HCT116 (cell line): Measurements from ENCODE around the gene SMARCB1. TPM values are rescaled to one million over a fixed set of nuclear protein-coding genes. Genes with fewer than 3 reads are reported as not detected.

Source experiments
- ATAC-seq: fragments of 200-7000 bp; cut with Tn5 transposase; 2 replicates; pipeline ENCODE4 v1.9.1; 2020; ENCODE audit warnings: mild to moderate bottlenecking, moderate library complexity
- BruUV-seq: library from RNA; stranded (reverse); fragments of 400-500 nt; replicated peaks from 2 replicates; lab custom pipeline; 2021; lab: Mats Ljungman, UMichigan
- CTCF ChIA-PET: fragments of 300-600 bp; sonication (Branson Sonifier 250); formaldehyde crosslinking; loops from one replicate; lab custom pipeline; 2021; ENCODE audit warnings: antibody characterized with exemption; lab: Charles Lee
- POLR2A ChIA-PET: fragments of 300-600, 350-600 bp; sonication (Branson Sonifier 250); formaldehyde crosslinking; loops from one replicate; lab custom pipeline; 2021; ENCODE audit warnings: antibody characterized with exemption; lab: Charles Lee
- RAD21 ChIA-PET, 2 experiments: fragments of 300-600 bp; sonication (Branson Sonifier 250); formaldehyde crosslinking; loops; one replicate each; lab custom pipeline; 2023; ENCODE audit warnings: low total read pairs in 2 of 2; ENCODE audit not compliant: uncharacterized antibody in 2 of 2, unreplicated experiment in 2 of 2, low non-redundant PET in 1 of 2; lab: Charles Lee
- DNase-seq: peaks from one replicate; pipeline ENCODE4 v3.0.0-alpha.2; 2010; ENCODE audit warnings: low read depth, low spot score
- H2AFZ ChIP-seq: fragments of 200-600 bp; shearing (Covaris generic), sonication (generic); 2 replicates; pipeline ENCODE4 v1.6.1; 2017; ENCODE audit warnings: low read depth, mixed run types, mixed read lengths, antibody characterized with exemption, low read length; ENCODE audit not compliant: poor library complexity, severe bottlenecking
- H3K27ac ChIP-seq: 2 replicates; pipeline ENCODE4 v1.5.1; 2012; ENCODE audit warnings: low read depth, low read length
- H3K27me3 ChIP-seq: fragments of 200-600 bp; sonication (generic); 2 replicates; pipeline ENCODE4 v1.6.1; 2016; ENCODE audit warnings: mixed run types, low read length, mixed read lengths; ENCODE audit not compliant: insufficient read depth
- H3K36me3 ChIP-seq, 2 experiments: fragments of 200-500 bp in 1 of 2; fragments of 200-600 bp in 1 of 2; sonication (Bioruptor generic) in 1 of 2; sonication (generic) in 1 of 2; 2 replicates each; pipeline versions ENCODE4 v1.5.1 to v1.6.1; 2014 to 2016; ENCODE audit warnings: low read length in 2 of 2, inconsistent platforms in 1 of 2, mixed read lengths in 1 of 2, mixed run types in 1 of 2; ENCODE audit not compliant: insufficient read depth in 2 of 2, control insufficient read depth in 1 of 2
- H3K4me1 ChIP-seq, 2 experiments: fragments of 200-600 bp in 1 of 2; sonication (generic) in 1 of 2; 2 replicates each; pipeline versions ENCODE4 v1.5.1 to v1.6.1; 2012 to 2017; ENCODE audit warnings: low read length in 2 of 2, inconsistent platforms in 1 of 2, mild to moderate bottlenecking in 1 of 2, mixed read lengths in 1 of 2, mixed run types in 1 of 2, moderate library complexity in 1 of 2; ENCODE audit not compliant: insufficient read depth in 2 of 2, control insufficient read depth in 1 of 2
- H3K4me2 ChIP-seq: fragments of 200-600 bp; sonication (generic); 2 replicates; pipeline ENCODE4 v1.6.1; 2017; ENCODE audit warnings: mixed run types, low read length, mixed read lengths
- H3K4me3 ChIP-seq, 2 experiments: fragments of 200-600 bp in 1 of 2; sonication (generic) in 1 of 2; replicated peaks in 1 of 2; 2 replicates each; pipeline ENCODE4 v1.5.1; 2011 to 2016; ENCODE audit warnings: low read length in 2 of 2, control low read depth in 1 of 2, low read depth in 1 of 2, mild to moderate bottlenecking in 1 of 2, mixed read lengths in 1 of 2, mixed run types in 1 of 2
- H3K79me2 ChIP-seq: fragments of 200-600 bp; sonication (generic); 2 replicates; pipeline ENCODE4 v1.6.1; 2017; ENCODE audit warnings: mild to moderate bottlenecking, mixed run types, low read length, moderate library complexity, mixed read lengths; ENCODE audit not compliant: insufficient read depth
- H3K9ac ChIP-seq: fragments of 200-600 bp; sonication (generic); 2 replicates; pipeline ENCODE4 v1.6.1; 2016; ENCODE audit warnings: low read length, mixed read lengths
- H3K9me2 ChIP-seq: fragments of 200-600 bp; sonication (generic), shearing (Covaris generic); 2 replicates; pipeline ENCODE4 v1.6.1; 2017; ENCODE audit warnings: mixed run types, mild to moderate bottlenecking, moderate library complexity; ENCODE audit not compliant: insufficient read depth
- H3K9me3 ChIP-seq, 2 experiments: fragments of 200-500 bp in 1 of 2; fragments of 200-600 bp in 1 of 2; sonication (Bioruptor generic) in 1 of 2; sonication (generic) in 1 of 2; 2 replicates each; pipeline ENCODE4 v1.6.1; 2014 to 2017; ENCODE audit warnings: low read length in 2 of 2, mixed read lengths in 2 of 2, inconsistent platforms in 1 of 2, low read depth in 1 of 2, mild to moderate bottlenecking in 1 of 2, mixed run types in 1 of 2, moderate library complexity in 1 of 2; ENCODE audit not compliant: control insufficient read depth in 1 of 2, insufficient read depth in 1 of 2
- H4K20me1 ChIP-seq: fragments of 200-600 bp; sonication (generic), shearing (Covaris generic); 2 replicates; pipeline ENCODE4 v1.6.1; 2017; ENCODE audit warnings: mixed run types, mild to moderate bottlenecking, moderate library complexity; ENCODE audit not compliant: insufficient read depth
- CBX3 ChIP-seq: IDR thresholded peaks from 2 replicates; pipeline ENCODE4 v1.6.1; 2012; ENCODE audit warnings: low read depth
- CEBPB ChIP-seq: IDR thresholded peaks from 2 replicates; pipeline ENCODE4 v1.6.1; 2012; ENCODE audit warnings: low read depth
- EGR1 ChIP-seq: IDR thresholded peaks from 2 replicates; pipeline ENCODE4 v1.6.1; 2012; ENCODE audit warnings: low read depth
- ELF1 ChIP-seq: IDR thresholded peaks from 2 replicates; pipeline ENCODE4 v1.6.1; 2012; ENCODE audit warnings: low read depth, borderline replicate concordance
- EZH2 ChIP-seq: fragments of 200-600 bp; sonication (generic); IDR thresholded peaks from 2 replicates; pipeline ENCODE4 v1.6.1; 2017; ENCODE audit warnings: antibody characterized with exemption, mixed run types
- EZH2phosphoT487 ChIP-seq: fragments of 200-600 bp; IDR thresholded peaks from 2 replicates; pipeline ENCODE4 v1.6.1; 2018; ENCODE audit warnings: antibody characterized with exemption, borderline replicate concordance
- FOSL1 ChIP-seq: IDR thresholded peaks from 2 replicates; pipeline ENCODE4 v1.6.1; 2012; ENCODE audit warnings: low read depth
- SRF ChIP-seq: IDR thresholded peaks from 2 replicates; pipeline ENCODE4 v1.6.1; 2012; ENCODE audit warnings: low read depth
- TCF7L2 ChIP-seq: IDR thresholded peaks from 2 replicates; pipeline ENCODE4 v1.7.0; 2011; ENCODE audit warnings: borderline replicate concordance, inconsistent platforms; ENCODE audit not compliant: insufficient read depth, insufficient read length; ENCODE audit errors: extremely low read depth
- YY1 ChIP-seq: IDR thresholded peaks from 2 replicates; pipeline ENCODE4 v1.6.1; 2011; ENCODE audit warnings: low read length, low read depth, moderate library complexity, mild to moderate bottlenecking; ENCODE audit not compliant: insufficient replicate concordance; ENCODE audit errors: extremely low read depth
- ZFX ChIP-seq: fragments of 450-650 bp; IDR thresholded peaks from 2 replicates; pipeline ENCODE4 v1.6.1; 2017
- ZNF274 ChIP-seq: fragments of 200-500 bp; sonication (Bioruptor generic); IDR thresholded peaks from 2 replicates; pipeline ENCODE4 v1.6.1; 2014; ENCODE audit warnings: mild to moderate bottlenecking, low read depth, low read length, inconsistent platforms
- intact Hi-C: fragments of 100-400 bp; cut with micrococcal nuclease; formaldehyde crosslinking; loops from 2 replicates; pipeline ENCODE4 v1.10.0; 2022
- total RNA-seq: library from RNA; stranded (reverse); gene quantifications from one replicate; pipeline ENCODE4 v1.2.1, GENCODE V29; 2021; ENCODE audit not compliant: unreplicated experiment
- TF ChIP-seq, protein P1 (sequence below): IDR thresholded peaks from 2 replicates; pipeline ENCODE4 v1.6.1; 2011; ENCODE audit warnings: mild to moderate bottlenecking, low read length, moderate library complexity; ENCODE audit not compliant: insufficient replicate concordance; ENCODE audit errors: extremely low read depth
- TF ChIP-seq, protein P2 (sequence below): IDR thresholded peaks from 2 replicates; pipeline ENCODE4 v1.6.1; 2012

SMARCB1 gene
- total RNA-seq, 1 experiment from 2014 or later, result 101 TPM

DNA sequence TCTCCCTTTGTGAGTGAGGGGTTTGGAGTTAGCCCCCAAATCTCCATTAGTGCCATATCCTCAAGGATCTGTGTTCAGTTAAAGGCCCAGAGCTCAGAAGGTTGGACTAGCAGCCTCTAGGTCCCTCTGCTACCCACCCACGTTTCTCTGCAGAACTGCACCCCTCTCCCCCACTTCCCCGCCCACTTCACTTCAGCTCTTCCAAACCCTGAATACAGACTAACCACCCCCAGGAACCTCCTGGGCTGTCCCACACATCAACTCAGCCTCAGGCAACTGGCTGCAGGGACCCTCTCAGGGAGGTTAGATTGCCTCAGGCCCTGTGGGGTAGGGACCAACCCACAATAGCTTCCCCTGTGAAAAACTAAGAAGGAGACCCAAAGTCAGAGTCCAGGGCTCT, 33.4 kb upstream of the SMARCB1 start:
- H3K79me2 ChIP-seq, result no peaks in the 10 kb centered on the region
- no peak for ATAC-seq
- no peak overlapping the region for H3K4me2 ChIP-seq
- H2AFZ ChIP-seq, result no peak overlapping the region
- no peak overlapping the region for H3K27ac ChIP-seq
- BruUV-seq, result no TSS peak
- H4K20me1 ChIP-seq, result no peaks in the 10 kb centered on the region
- TF ChIP-seq ELF1, result no peak
- TF ChIP-seq ZFX, result no peak
- no peak for TF ChIP-seq TCF7L2
- no peak for TF ChIP-seq EGR1
- TF ChIP-seq, protein P1, sequence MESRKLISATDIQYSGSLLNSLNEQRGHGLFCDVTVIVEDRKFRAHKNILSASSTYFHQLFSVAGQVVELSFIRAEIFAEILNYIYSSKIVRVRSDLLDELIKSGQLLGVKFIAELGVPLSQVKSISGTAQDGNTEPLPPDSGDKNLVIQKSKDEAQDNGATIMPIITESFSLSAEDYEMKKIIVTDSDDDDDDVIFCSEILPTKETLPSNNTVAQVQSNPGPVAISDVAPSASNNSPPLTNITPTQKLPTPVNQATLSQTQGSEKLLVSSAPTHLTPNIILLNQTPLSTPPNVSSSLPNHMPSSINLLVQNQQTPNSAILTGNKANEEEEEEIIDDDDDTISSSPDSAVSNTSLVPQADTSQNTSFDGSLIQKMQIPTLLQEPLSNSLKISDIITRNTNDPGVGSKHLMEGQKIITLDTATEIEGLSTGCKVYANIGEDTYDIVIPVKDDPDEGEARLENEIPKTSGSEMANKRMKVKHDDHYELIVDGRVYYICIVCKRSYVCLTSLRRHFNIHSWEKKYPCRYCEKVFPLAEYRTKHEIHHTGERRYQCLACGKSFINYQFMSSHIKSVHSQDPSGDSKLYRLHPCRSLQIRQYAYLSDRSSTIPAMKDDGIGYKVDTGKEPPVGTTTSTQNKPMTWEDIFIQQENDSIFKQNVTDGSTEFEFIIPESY, result no peak
- TF ChIP-seq CBX3, result no peak
- TF ChIP-seq EZH2phosphoT487, result no peak
- TF ChIP-seq YY1, result no peak
- no peak for TF ChIP-seq SRF
- TF ChIP-seq EZH2, result no peak
- TF ChIP-seq FOSL1, result no peak
- TF ChIP-seq, protein P2, sequence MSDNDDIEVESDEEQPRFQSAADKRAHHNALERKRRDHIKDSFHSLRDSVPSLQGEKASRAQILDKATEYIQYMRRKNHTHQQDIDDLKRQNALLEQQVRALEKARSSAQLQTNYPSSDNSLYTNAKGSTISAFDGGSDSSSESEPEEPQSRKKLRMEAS, result no peak
- TF ChIP-seq ZNF274, result no peak
- no peak for TF ChIP-seq CEBPB
- no peaks in the 10 kb centered on the region for H3K9me2 ChIP-seq
- DNase-seq, result no peak
- RAD21 ChIA-PET, result no interaction called here
- H3K36me3 ChIP-seq, result no peaks in the 10 kb centered on the region
- H3K4me3 ChIP-seq, result no peak overlapping the region
- no peaks in the 10 kb centered on the region for H3K9me3 ChIP-seq
- CTCF ChIA-PET, result interaction anchor here (0.6 kb wide), 1 partner anchor 17 kb away, joined by 3 read pairs; no protein-coding TSS in a partner anchor
- intact Hi-C loops, result no loop called here
- no peaks in the 10 kb centered on the region for H3K27me3 ChIP-seq
- H3K4me1 ChIP-seq, result peaks cover 8 to 25% of the 10 kb centered on the region in 2 experiments
- no peak overlapping the region for H3K9ac ChIP-seq
- POLR2A ChIA-PET, result no interaction called here
